Posterior vena cava (tissue), 2 donors: ENCODE data around the gene PTPRD. TPM values are rescaled to one million over a fixed set of nuclear protein-coding genes. Genes with fewer than 3 reads are reported as not detected.

Experiments
- DNase-seq: peaks from one replicate; pipeline ENCODE4 v3.0.0-alpha.2; 2020; ENCODE audit warnings: low spot score
- intact Hi-C, 2 donors: fragments of 100-400 bp; cut with DNase I; formaldehyde crosslinking; loops; one replicate each; pipeline versions ENCODE4 v1.14.1 to v1.14.2; 2022 to 2023
- total RNA-seq, 2 donors: library from RNA; stranded (reverse); fragmentation: NEBNext Ultra II Directional; extraction: Animal tissue kit (Norgen Biotek cat#: 25700); gene quantifications; one replicate each; pipeline ENCODE4 v1.2.1, GENCODE V29; 2021
- donor health status: DM: yes; HTN: yes; CAD: no.
- donor health status: DM: yes; HTN: yes; CAD: no.

Gene PTPRD
- total RNA-seq, 2 donors from 2014 or later = 21.4 to 51.2 TPM

GRCh38 chr9:8652255-8652654 lies 1960.5 kb downstream of the PTPRD start:
- intact Hi-C loops = no loop called here
- no peak for DNase-seq

GRCh38 chr9:8651846-8652215 lies 1961.0 kb downstream of the PTPRD start:
- no peak for DNase-seq
- intact Hi-C loops = no loop called here

GRCh38 chr9:8651070-8651845 lies 1961.5 kb downstream of the PTPRD start:
- intact Hi-C loops = no loop called here
- DNase-seq = no peak

- DNase-seq = no peak
- intact Hi-C loops = no loop called here
These were observed 1963.0 kb downstream of the PTPRD start for GRCh38 chr9:8649807-8650206.

GRCh38 chr9:8649160-8649559 lies 1963.6 kb downstream of the PTPRD start:
- no peak for DNase-seq
- intact Hi-C loops = no loop called here

- DNase-seq = no peak
- intact Hi-C loops = no loop called here
These were observed 1964.4 kb downstream of the PTPRD start for GRCh38 chr9:8648271-8648845.

GRCh38 chr9:8647824-8648223 lies 1965.0 kb downstream of the PTPRD start:
- intact Hi-C loops = no loop called here
- DNase-seq = no peak

GRCh38 chr9:8644571-8644970 lies 1968.2 kb downstream of the PTPRD start:
- intact Hi-C loops = no loop called here
- no peak for DNase-seq

- no peak for DNase-seq
- intact Hi-C loops = no loop called here
These were observed 1968.9 kb downstream of the PTPRD start for GRCh38 chr9:8643896-8644295.

GRCh38 chr9:8643464-8643863 lies 1969.3 kb downstream of the PTPRD start:
- intact Hi-C loops = no loop called here
- no peak for DNase-seq

GRCh38 chr9:8640761-8641160 lies 1972.0 kb downstream of the PTPRD start:
- no peak for DNase-seq
- intact Hi-C loops = no loop called here

GRCh38 chr9:8637626-8638025 lies 1975.2 kb downstream of the PTPRD start:
- intact Hi-C loops = no loop called here
- DNase-seq = no peak

GRCh38 chr9:8633784-8634183 lies 1979.0 kb downstream of the PTPRD start:
- intact Hi-C loops = no loop called here
- DNase-seq = no peak

GRCh38 chr9:8632493-8632892 lies 1980.3 kb downstream of the PTPRD start:
- no peak for DNase-seq
- intact Hi-C loops = no loop called here

- no peak for DNase-seq
- intact Hi-C loops = no loop called here
These were observed 1984.0 kb downstream of the PTPRD start for GRCh38 chr9:8628791-8629190.

- no peak for DNase-seq
- intact Hi-C loops = no loop called here
These were observed 1984.7 kb downstream of the PTPRD start for GRCh38 chr9:8627976-8628679.

- intact Hi-C loops = loop anchor here in 1 of 2 donors (2.0 kb wide), 1 partner anchor 64 kb away; no protein-coding TSS in a partner anchor
- no peak for DNase-seq
These were observed 1989.9 kb downstream of the PTPRD start for GRCh38 chr9:8622871-8623270.

GRCh38 chr9:8622222-8622802 lies 1990.5 kb downstream of the PTPRD start:
- intact Hi-C loops = loop anchor here in 1 of 2 donors (2.0 kb wide), 1 partner anchor 64 kb away; no protein-coding TSS in a partner anchor

GRCh38 chr9:8621416-8621815 lies 1991.4 kb downstream of the PTPRD start:
- DNase-seq = no peak
- intact Hi-C loops = no loop called here

More at GRCh38 chr9:8622222-8622802, 1990.5 kb downstream of the PTPRD start:
- DNase-seq = no peak

GRCh38 chr9:8616414-8616813 lies 1996.4 kb downstream of the PTPRD start:
- no peak for DNase-seq
- intact Hi-C loops = no loop called here
